ENCODE results near the gene ZSCAN10. TPM values are rescaled to one million over a fixed set of nuclear protein-coding genes. Genes with fewer than 3 reads are reported as not detected.
"Not testable (repeated sequence)": the region's sequence is repeated elsewhere in the genome, so short reads cannot be mapped to it uniquely, and the experiment has no call there.

The ZSCAN10 gene
- total RNA-seq, 4 donors from 2014 or later: 1.7 TPM; not detected in 3

DNA sequence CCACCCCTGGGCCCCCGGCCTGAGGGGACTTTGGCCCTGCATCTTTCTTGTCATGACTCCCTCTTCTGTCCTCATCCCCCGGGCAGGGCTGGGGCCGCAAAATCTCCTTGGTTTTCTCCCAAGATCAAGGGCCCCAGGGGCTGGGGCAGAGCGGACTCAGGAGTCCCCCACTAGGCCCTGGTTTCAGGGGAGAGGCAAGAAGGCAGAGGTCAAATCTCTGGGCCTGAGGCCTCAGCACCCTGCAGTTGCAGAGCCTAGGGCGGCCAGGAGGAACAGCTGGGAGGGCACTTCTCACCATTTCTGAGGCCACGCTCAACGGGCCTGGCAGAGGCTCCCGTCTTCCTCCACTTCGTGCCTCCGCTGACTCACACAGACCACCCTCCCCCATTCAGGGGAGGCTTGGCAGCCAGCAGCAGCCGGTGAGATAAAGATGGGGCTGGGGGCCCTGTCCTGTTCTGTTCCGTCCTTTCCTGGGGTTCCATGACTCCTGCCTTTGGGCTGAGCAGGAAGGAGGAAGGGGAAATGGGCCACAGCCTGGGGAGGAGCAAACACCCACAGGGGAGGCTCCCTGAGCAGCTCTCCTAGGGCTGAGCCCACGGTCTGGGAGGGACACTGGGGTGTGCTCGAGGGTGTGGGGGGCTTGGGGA is 12.4 kb downstream of the ZSCAN10 start:
- Histone ChIP-seq H3K27me3 (peaks cover 21% of the 10 kb centered on the region), H3K4me1 (peaks cover 0 to 18% (median 0%) of the 10 kb centered on the region in 3 donors), H3K27ac (peak overlapping the region in 3 of 4 donors; percentile 62 to 69 (median 65)), H3K9me3 (no peaks in the 10 kb centered on the region), H3K36me3 (no peaks in the 10 kb centered on the region), H3K4me3 (peak overlapping the region in 1 of 2 donors; percentile 40)
- TF ChIP-seq POLR2AphosphoS5 (IDR thresholded peaks at IDR 0.05): no peak
- TF ChIP-seq POLR2A (IDR thresholded peaks at IDR 0.05): no peak
- no peak for TF ChIP-seq CTCF (IDR thresholded peaks at IDR 0.05)
- TF ChIP-seq EP300 (IDR thresholded peaks at IDR 0.05): no peak
- 59% methylated on average over 6 of the region's 14 CpGs; no CpG with 5 or more reads in 1 of the 2 donors for WGBS, 2 donors (ENCODE audit: low coverage in 1 of 2)
- ATAC-seq: peak; percentile 16

DNA sequence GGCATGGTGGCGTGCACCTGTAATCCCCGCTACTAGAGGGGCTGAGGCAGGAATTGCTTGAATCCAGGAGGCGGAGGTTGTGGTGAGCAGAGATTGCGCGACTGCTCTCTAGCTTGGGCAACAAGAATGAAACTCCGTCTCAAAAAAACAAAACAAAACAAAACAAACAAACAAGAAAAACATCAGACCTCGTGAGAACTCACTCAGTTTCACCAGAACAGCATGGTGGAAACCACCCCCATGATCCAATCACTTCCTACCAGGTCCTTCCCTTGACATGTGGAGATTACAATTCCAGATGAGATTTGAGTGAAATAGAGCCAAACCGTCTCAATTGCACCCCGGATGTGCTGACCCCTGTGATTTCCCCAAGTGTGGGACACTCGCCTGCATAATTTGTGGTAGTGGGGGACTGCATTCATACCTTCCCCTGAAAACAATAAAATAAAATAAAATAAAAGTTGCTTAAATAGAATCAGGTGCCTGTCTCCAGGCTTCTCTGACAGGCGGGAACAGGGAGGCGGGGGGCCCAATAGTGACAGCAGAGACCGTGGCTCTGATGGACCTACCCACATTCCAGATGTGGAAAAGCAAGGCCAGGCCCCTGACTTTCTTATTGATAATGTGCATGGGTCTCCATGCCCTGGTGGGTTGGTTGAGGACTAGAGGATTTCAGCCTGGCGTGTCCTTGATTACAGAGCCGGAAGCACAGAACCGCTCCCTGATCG is 13.1 kb downstream of the ZSCAN10 start:
- Histone ChIP-seq H3K36me3 (no peaks in the 10 kb centered on the region), H3K27me3 (peaks cover 14% of the 10 kb centered on the region), H3K9me3 (no peaks in the 10 kb centered on the region), H3K4me1 (peaks cover 0 to 18% (median 0%) of the 10 kb centered on the region in 3 donors), H3K4me3 (peak overlapping the region in 1 of 2 donors; percentile 40), H3K27ac (peak overlapping the region in 2 of 4 donors; percentile 62 to 65)
- no peak for TF ChIP-seq POLR2A (IDR thresholded peaks at IDR 0.05)
- no peak for TF ChIP-seq CTCF (IDR thresholded peaks at IDR 0.05)
- ATAC-seq: no peak
- 70 to 97% methylated on average over 6 to 7 of the region's 17 CpGs for WGBS, 2 donors (ENCODE audit: low coverage in 1 of 2)

GRCh38 chr16:3084969-3085670 is 14.0 kb downstream of the ZSCAN10 start:
- Histone ChIP-seq H3K9me3 (no peaks in the 10 kb centered on the region), H3K27me3 (peaks cover 11% of the 10 kb centered on the region), H3K4me3 (no peak overlapping the region), H3K4me1 (peaks cover 0 to 18% (median 0%) of the 10 kb centered on the region in 3 donors), H3K36me3 (no peaks in the 10 kb centered on the region), H3K27ac (no peak overlapping the region)
- 80 to 93% methylated on average over 5 to 7 of the region's 7 CpGs for WGBS, 2 donors (ENCODE audit: low coverage in 1 of 2)
- ATAC-seq: no peak
- TF ChIP-seq POLR2A (IDR thresholded peaks at IDR 0.05): no peak

DNA sequence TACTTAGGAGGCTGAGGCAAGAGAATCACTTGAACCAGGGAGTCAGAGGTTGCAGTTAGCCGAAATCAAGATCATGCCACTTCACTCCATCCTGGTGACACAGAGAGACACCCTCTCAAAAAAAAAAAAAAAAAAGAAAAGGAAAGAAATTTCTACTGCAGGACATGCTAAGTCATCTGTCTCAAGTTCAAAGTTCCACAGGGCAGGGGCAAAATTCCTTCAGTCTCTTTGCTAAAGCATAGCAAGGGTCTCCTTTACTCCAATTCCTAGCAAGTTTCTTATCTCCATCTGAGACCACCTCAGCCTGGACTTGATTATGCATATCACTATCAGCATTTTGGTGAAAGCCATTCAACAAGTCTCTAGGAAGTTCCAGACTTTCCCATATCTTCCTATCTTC is 14.6 kb downstream of the ZSCAN10 start:
- peaks cover 0 to 18% (median 0%) of the 10 kb centered on the region in 3 donors for H3K4me1 ChIP-seq
- TF ChIP-seq EP300 (IDR thresholded peaks at IDR 0.05) (no peak), POLR2AphosphoS5 (IDR thresholded peaks at IDR 0.05) (no peak), CTCF (IDR thresholded peaks at IDR 0.05) (no peak), POLR2A (IDR thresholded peaks at IDR 0.05) (no peak)
- no peaks in the 10 kb centered on the region for H3K9me3 ChIP-seq
- no peaks in the 10 kb centered on the region for H3K36me3 ChIP-seq
- H3K27me3 ChIP-seq: peaks cover 4% of the 10 kb centered on the region
- no peak overlapping the region for H3K4me3 ChIP-seq
- 100% methylated on average over 1 of the region's 1 CpG; no CpG with 5 or more reads in 1 of the 2 donors for WGBS, 2 donors (ENCODE audit: low coverage in 1 of 2)
- no peak for ATAC-seq
- no peak overlapping the region for H3K27ac ChIP-seq

DNA sequence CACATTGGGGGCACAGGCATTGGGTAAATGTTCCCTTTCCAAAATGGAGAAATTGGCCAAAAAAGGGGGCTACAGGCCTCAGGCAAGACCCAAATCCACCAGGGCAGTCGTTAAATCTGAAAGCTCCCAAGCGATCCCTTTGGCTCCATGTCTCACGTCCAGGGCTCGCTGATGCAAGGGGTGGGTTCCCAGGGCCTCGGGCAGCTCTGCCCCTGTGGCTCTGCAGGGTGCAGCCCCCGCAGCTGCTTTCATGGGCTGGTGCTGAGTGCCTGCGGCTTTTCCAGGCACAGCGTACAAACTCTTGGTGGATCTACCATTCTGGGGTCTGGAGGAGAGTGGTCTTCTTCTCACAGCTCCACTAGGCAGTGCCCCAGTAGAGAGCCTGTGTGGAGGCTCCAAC is 15.7 kb downstream of the ZSCAN10 start:
- H3K27ac ChIP-seq, H3K4me3 ChIP-seq, ATAC-seq, H3K9me3 ChIP-seq, H3K27me3 ChIP-seq, H3K36me3 ChIP-seq: not testable (repeated sequence)
- 84 to 100% methylated on average over 1 to 5 of the region's 8 CpGs for WGBS, 2 donors (ENCODE audit: low coverage in 1 of 2)
- H3K4me1 ChIP-seq: peaks cover 0 to 18% (median 0%) of the 10 kb centered on the region in 3 donors

- H3K27ac ChIP-seq, H3K9me3 ChIP-seq, H3K4me1 ChIP-seq, H3K36me3 ChIP-seq, H3K27me3 ChIP-seq, ATAC-seq, H3K4me3 ChIP-seq: not testable (repeated sequence)
- 80% methylated on average over 2 of the region's 13 CpGs; no CpG with 5 or more reads in 1 of the 2 donors for WGBS, 2 donors (ENCODE audit: low coverage in 1 of 2)
These were observed 17.1 kb downstream of the ZSCAN10 start for GRCh38 chr16:3081957-3082356.

Data from gastroesophageal sphincter (tissue), 4 donors.